ENCODE data around the gene PARD3. TPM values are rescaled to one million over a fixed set of nuclear protein-coding genes. Genes with fewer than 3 reads are reported as not detected.

Gene PARD3
- total RNA-seq, 1 donor from 2014 or later, result 58.7 TPM

- no peaks in the 10 kb centered on the region for H3K27me3 Mint-ChIP-seq (ENCODE audit: insufficient read depth, low read depth)
- no peak overlapping the region for H3K4me2 ChIP-seq
- H3K27me3 ChIP-seq, result no peaks in the 10 kb centered on the region
- no peaks in the 10 kb centered on the region for H3K9me3 ChIP-seq (ENCODE audit: low read depth)
- no peaks in the 10 kb centered on the region for H3F3A ChIP-seq (ENCODE audit: low read depth)
- H3K9ac ChIP-seq, result no peak overlapping the region
- H3K9me3 Mint-ChIP-seq, result peaks cover 6% of the 10 kb centered on the region
- no peaks in the 10 kb centered on the region for H3K79me2 ChIP-seq (ENCODE audit: low read depth)
- DNase-seq (ENCODE audit: low spot score), result no peak
- H3K4me3 ChIP-seq, result no peak overlapping the region
- no peak overlapping the region for H3K4me3 Mint-ChIP-seq
- no peaks in the 10 kb centered on the region for H4K20me1 ChIP-seq (ENCODE audit: low read depth)
- TF ChIP-seq EZH2phosphoT487 (IDR thresholded peaks at IDR 0.05), result no peak
- no peak for TF ChIP-seq EZH2 (IDR thresholded peaks at IDR 0.05)
- no peak for TF ChIP-seq CTCF (IDR thresholded peaks at IDR 0.05)
- peaks cover 4% of the 10 kb centered on the region for H3K36me3 ChIP-seq
- H3K27ac ChIP-seq, result no peak overlapping the region
- H3K36me3 Mint-ChIP-seq, result peaks cover 46% of the 10 kb centered on the region
- H2AFZ ChIP-seq (replicated peaks), result no peak overlapping the region
- no peak overlapping the region for H3K27ac Mint-ChIP-seq
- H3K4me1 ChIP-seq, result no peaks in the 10 kb centered on the region
- peaks cover 6% of the 10 kb centered on the region for H3K4me1 Mint-ChIP-seq
These were observed 450.7 kb downstream of the PARD3 start for GRCh38 chr10:34364253-34365037.

GRCh38 chr10:34360984-34361383 is 454.1 kb downstream of the PARD3 start:
- Histone ChIP-seq H3K4me1 (no peaks in the 10 kb centered on the region), H4K20me1 (ENCODE audit: low read depth) (no peaks in the 10 kb centered on the region), H3K9me3 (ENCODE audit: low read depth) (no peaks in the 10 kb centered on the region), H3K9ac (no peak overlapping the region), H3K4me2 (no peak overlapping the region), H2AFZ (replicated peaks) (no peak overlapping the region), H3K79me2 (ENCODE audit: low read depth) (no peaks in the 10 kb centered on the region), H3K4me3 (no peak overlapping the region), H3K27ac (no peak overlapping the region), H3K36me3 (peaks cover 5% of the 10 kb centered on the region), H3F3A (ENCODE audit: low read depth) (no peaks in the 10 kb centered on the region), H3K27me3 (no peaks in the 10 kb centered on the region)
- H3K36me3 Mint-ChIP-seq, result peaks cover 36% of the 10 kb centered on the region
- H3K27me3 Mint-ChIP-seq (ENCODE audit: insufficient read depth, low read depth), result no peaks in the 10 kb centered on the region
- no peak overlapping the region for H3K4me3 Mint-ChIP-seq
- no peak overlapping the region for H3K27ac Mint-ChIP-seq
- H3K9me3 Mint-ChIP-seq, result no peaks in the 10 kb centered on the region
- no peak for DNase-seq (ENCODE audit: low spot score)
- peaks cover 24% of the 10 kb centered on the region for H3K4me1 Mint-ChIP-seq
- TF ChIP-seq CTCF (IDR thresholded peaks at IDR 0.05) (no peak), EZH2phosphoT487 (IDR thresholded peaks at IDR 0.05) (no peak), EZH2 (IDR thresholded peaks at IDR 0.05) (no peak)

- no peak overlapping the region for H2AFZ ChIP-seq (replicated peaks)
- Mint-ChIP-seq H3K27me3 (ENCODE audit: insufficient read depth, low read depth) (peaks cover 1% of the 10 kb centered on the region), H3K36me3 (peaks cover 48% of the 10 kb centered on the region), H3K4me3 (no peak overlapping the region), H3K9me3 (no peaks in the 10 kb centered on the region), H3K4me1 (peaks cover 24% of the 10 kb centered on the region), H3K27ac (no peak overlapping the region)
- no peak for DNase-seq (ENCODE audit: low spot score)
- H3K36me3 ChIP-seq, result peaks cover 5% of the 10 kb centered on the region
- no peak overlapping the region for H3K27ac ChIP-seq
- H3K4me1 ChIP-seq, result no peaks in the 10 kb centered on the region
- TF ChIP-seq EZH2 (IDR thresholded peaks at IDR 0.05) (no peak), EZH2phosphoT487 (IDR thresholded peaks at IDR 0.05) (no peak), CTCF (IDR thresholded peaks at IDR 0.05) (no peak)
- no peaks in the 10 kb centered on the region for H3K9me3 ChIP-seq (ENCODE audit: low read depth)
- no peak overlapping the region for H3K4me3 ChIP-seq
- H3F3A ChIP-seq (ENCODE audit: low read depth), result no peaks in the 10 kb centered on the region
- H3K9ac ChIP-seq, result no peak overlapping the region
- H3K27me3 ChIP-seq, result no peaks in the 10 kb centered on the region
- no peaks in the 10 kb centered on the region for H4K20me1 ChIP-seq (ENCODE audit: low read depth)
- H3K4me2 ChIP-seq, result no peak overlapping the region
- no peaks in the 10 kb centered on the region for H3K79me2 ChIP-seq (ENCODE audit: low read depth)
These were observed 455.7 kb downstream of the PARD3 start for GRCh38 chr10:34359435-34359813.

Data from neural progenitor cell (in vitro differentiated cells).